RWPE1 (cell line): ENCODE measurements around the gene NFATC1.

Experiments used
- CTCF ChIA-PET: fragments of 350-600 bp; sonication (Branson Sonifier 250); formaldehyde crosslinking; extraction: SDS; loops from one replicate; lab custom pipeline; 2021; lab: Yijun Ruan, JAX
- POLR2A ChIA-PET: fragments of 400-600 bp; formaldehyde crosslinking; extraction: SDS; loops from one replicate; lab custom pipeline; 2020; ENCODE audit warnings: antibody characterized with exemption; ENCODE audit not compliant: low non-redundant PET; lab: Yijun Ruan, JAX
- DNase-seq: peaks from one replicate; pipeline ENCODE4 v3.0.0; 2012; ENCODE audit warnings: low spot score
- H3K27ac ChIP-seq: fragments of 450-650 bp; 2 replicates; pipeline ENCODE4 v1.5.1; 2017
- CTCF ChIP-seq: fragments of 450-650 bp; conservative IDR thresholded peaks from 2 replicates; pipeline ENCODE4 v1.5.1; 2017; ENCODE audit warnings: low read depth, mild to moderate bottlenecking

The NFATC1 gene

GRCh38 chr18:79506191-79507075, 110.7 kb downstream of the NFATC1 start:
- ChIA-PET CTCF (no interaction called here), POLR2A (no interaction called here)
- H3K27ac ChIP-seq = peak overlapping the region; percentile 84
- TF ChIP-seq CTCF = no peak
- DNase-seq = no peak

- CTCF ChIA-PET = no interaction called here
- POLR2A ChIA-PET = no interaction called here
- DNase-seq = no peak
- H3K27ac ChIP-seq = peak overlapping the region; percentile 84
- no peak for TF ChIP-seq CTCF
Observed at GRCh38 chr18:79507076-79507545, 111.4 kb downstream of the NFATC1 start.

- ChIA-PET CTCF (interaction anchor here (0.7 kb wide), 1 partner anchor 288 kb away, joined by 3 read pairs; no protein-coding TSS in a partner anchor), POLR2A (no interaction called here)
- TF ChIP-seq CTCF = no peak
- DNase-seq = peak; percentile 26
- peak overlapping the region; percentile 84 for H3K27ac ChIP-seq
Observed at GRCh38 chr18:79507546-79508480, 112.1 kb downstream of the NFATC1 start.

- ChIA-PET CTCF (interaction anchor here (0.7 kb wide), 1 partner anchor 30 kb away, joined by 6 read pairs; no protein-coding TSS in a partner anchor), POLR2A (no interaction called here)
- DNase-seq = no peak
- H3K27ac ChIP-seq = peak overlapping the region; percentile 84; the same call in 1 of the 2 replicates
- TF ChIP-seq CTCF = no peak
Observed at GRCh38 chr18:79508565-79509535, 113.1 kb downstream of the NFATC1 start.

- CTCF ChIA-PET = interaction anchor here (0.7 kb wide), 1 partner anchor 29 kb away, joined by 6 read pairs; no protein-coding TSS in a partner anchor
- H3K27ac ChIP-seq = no peak overlapping the region
Observed at GRCh38 chr18:79509536-79509930, 113.8 kb downstream of the NFATC1 start.

More at GRCh38 chr18:79509536-79509930, 113.8 kb downstream of the NFATC1 start:
- POLR2A ChIA-PET = no interaction called here
- no peak for TF ChIP-seq CTCF
- no peak for DNase-seq
